HCT116 (cell line): ENCODE measurements around the gene LIM2. TPM values are rescaled to one million over a fixed set of nuclear protein-coding genes. Genes with fewer than 3 reads are reported as not detected.

Source experiments
- ATAC-seq: fragments of 200-7000 bp; cut with Tn5 transposase; 2 replicates; pipeline ENCODE4 v1.9.1; 2020; ENCODE audit warnings: mild to moderate bottlenecking, moderate library complexity
- BruUV-seq: library from RNA; stranded (reverse); fragments of 400-500 nt; replicated peaks from 2 replicates; lab custom pipeline; 2021; lab: Mats Ljungman, UMichigan
- CTCF ChIA-PET: fragments of 300-600 bp; sonication (Branson Sonifier 250); formaldehyde crosslinking; loops from one replicate; lab custom pipeline; 2021; ENCODE audit warnings: antibody characterized with exemption; lab: Charles Lee
- POLR2A ChIA-PET: fragments of 300-600, 350-600 bp; sonication (Branson Sonifier 250); formaldehyde crosslinking; loops from one replicate; lab custom pipeline; 2021; ENCODE audit warnings: antibody characterized with exemption; lab: Charles Lee
- RAD21 ChIA-PET, 2 experiments: fragments of 300-600 bp; sonication (Branson Sonifier 250); formaldehyde crosslinking; loops; one replicate each; lab custom pipeline; 2023; ENCODE audit warnings: low total read pairs in 2 of 2; ENCODE audit not compliant: uncharacterized antibody in 2 of 2, unreplicated experiment in 2 of 2, low non-redundant PET in 1 of 2; lab: Charles Lee
- DNase-seq: peaks from one replicate; pipeline ENCODE4 v3.0.0-alpha.2; 2010; ENCODE audit warnings: low read depth, low spot score
- H2AFZ ChIP-seq: fragments of 200-600 bp; shearing (Covaris generic), sonication (generic); 2 replicates; pipeline ENCODE4 v1.6.1; 2017; ENCODE audit warnings: low read depth, mixed run types, mixed read lengths, antibody characterized with exemption, low read length; ENCODE audit not compliant: poor library complexity, severe bottlenecking
- H3K27ac ChIP-seq: 2 replicates; pipeline ENCODE4 v1.5.1; 2012; ENCODE audit warnings: low read depth, low read length
- H3K27me3 ChIP-seq: fragments of 200-600 bp; sonication (generic); 2 replicates; pipeline ENCODE4 v1.6.1; 2016; ENCODE audit warnings: mixed run types, low read length, mixed read lengths; ENCODE audit not compliant: insufficient read depth
- H3K36me3 ChIP-seq, 2 experiments: fragments of 200-500 bp in 1 of 2; fragments of 200-600 bp in 1 of 2; sonication (Bioruptor generic) in 1 of 2; sonication (generic) in 1 of 2; 2 replicates each; pipeline versions ENCODE4 v1.5.1 to v1.6.1; 2014 to 2016; ENCODE audit warnings: low read length in 2 of 2, inconsistent platforms in 1 of 2, mixed read lengths in 1 of 2, mixed run types in 1 of 2; ENCODE audit not compliant: insufficient read depth in 2 of 2, control insufficient read depth in 1 of 2
- H3K4me1 ChIP-seq, 2 experiments: fragments of 200-600 bp in 1 of 2; sonication (generic) in 1 of 2; 2 replicates each; pipeline versions ENCODE4 v1.5.1 to v1.6.1; 2012 to 2017; ENCODE audit warnings: low read length in 2 of 2, inconsistent platforms in 1 of 2, mild to moderate bottlenecking in 1 of 2, mixed read lengths in 1 of 2, mixed run types in 1 of 2, moderate library complexity in 1 of 2; ENCODE audit not compliant: insufficient read depth in 2 of 2, control insufficient read depth in 1 of 2
- H3K4me2 ChIP-seq: fragments of 200-600 bp; sonication (generic); 2 replicates; pipeline ENCODE4 v1.6.1; 2017; ENCODE audit warnings: mixed run types, low read length, mixed read lengths
- H3K4me3 ChIP-seq, 2 experiments: fragments of 200-600 bp in 1 of 2; sonication (generic) in 1 of 2; replicated peaks in 1 of 2; 2 replicates each; pipeline ENCODE4 v1.5.1; 2011 to 2016; ENCODE audit warnings: low read length in 2 of 2, control low read depth in 1 of 2, low read depth in 1 of 2, mild to moderate bottlenecking in 1 of 2, mixed read lengths in 1 of 2, mixed run types in 1 of 2
- H3K79me2 ChIP-seq: fragments of 200-600 bp; sonication (generic); 2 replicates; pipeline ENCODE4 v1.6.1; 2017; ENCODE audit warnings: mild to moderate bottlenecking, mixed run types, low read length, moderate library complexity, mixed read lengths; ENCODE audit not compliant: insufficient read depth
- H3K9ac ChIP-seq: fragments of 200-600 bp; sonication (generic); 2 replicates; pipeline ENCODE4 v1.6.1; 2016; ENCODE audit warnings: low read length, mixed read lengths
- H3K9me2 ChIP-seq: fragments of 200-600 bp; sonication (generic), shearing (Covaris generic); 2 replicates; pipeline ENCODE4 v1.6.1; 2017; ENCODE audit warnings: mixed run types, mild to moderate bottlenecking, moderate library complexity; ENCODE audit not compliant: insufficient read depth
- H3K9me3 ChIP-seq, 2 experiments: fragments of 200-500 bp in 1 of 2; fragments of 200-600 bp in 1 of 2; sonication (Bioruptor generic) in 1 of 2; sonication (generic) in 1 of 2; 2 replicates each; pipeline ENCODE4 v1.6.1; 2014 to 2017; ENCODE audit warnings: low read length in 2 of 2, mixed read lengths in 2 of 2, inconsistent platforms in 1 of 2, low read depth in 1 of 2, mild to moderate bottlenecking in 1 of 2, mixed run types in 1 of 2, moderate library complexity in 1 of 2; ENCODE audit not compliant: control insufficient read depth in 1 of 2, insufficient read depth in 1 of 2
- H4K20me1 ChIP-seq: fragments of 200-600 bp; sonication (generic), shearing (Covaris generic); 2 replicates; pipeline ENCODE4 v1.6.1; 2017; ENCODE audit warnings: mixed run types, mild to moderate bottlenecking, moderate library complexity; ENCODE audit not compliant: insufficient read depth
- ATF3 ChIP-seq: IDR thresholded peaks from 2 replicates; pipeline ENCODE4 v1.6.1; 2012
- EGR1 ChIP-seq: IDR thresholded peaks from 2 replicates; pipeline ENCODE4 v1.6.1; 2012; ENCODE audit warnings: low read depth
- FOSL1 ChIP-seq: IDR thresholded peaks from 2 replicates; pipeline ENCODE4 v1.6.1; 2012; ENCODE audit warnings: low read depth
- MAX ChIP-seq: IDR thresholded peaks from 2 replicates; pipeline ENCODE4 v1.6.1; 2012
- RAD21 ChIP-seq: IDR thresholded peaks from 2 replicates; pipeline ENCODE4 v1.6.1; 2012; ENCODE audit warnings: low read depth, mild to moderate bottlenecking
- SRF ChIP-seq: IDR thresholded peaks from 2 replicates; pipeline ENCODE4 v1.6.1; 2012; ENCODE audit warnings: low read depth
- intact Hi-C: fragments of 100-400 bp; cut with micrococcal nuclease; formaldehyde crosslinking; loops from 2 replicates; pipeline ENCODE4 v1.10.0; 2022
- total RNA-seq: library from RNA; stranded (reverse); gene quantifications from one replicate; pipeline ENCODE4 v1.2.1, GENCODE V29; 2021; ENCODE audit not compliant: unreplicated experiment

Gene LIM2
- total RNA-seq, 1 experiment from 2014 or later: not detected

- Histone ChIP-seq H3K4me1 (peaks cover 2 to 10% of the 10 kb centered on the region in 2 experiments; a peak in 2 of 4 replicates), H3K79me2 (no peaks in the 10 kb centered on the region), H3K9ac (no peak overlapping the region), H3K36me3 (no peaks in the 10 kb centered on the region), H3K4me3 (no peak overlapping the region), H3K4me2 (no peak overlapping the region), H3K27ac (no peak overlapping the region), H3K9me2 (no peaks in the 10 kb centered on the region), H3K27me3 (no peaks in the 10 kb centered on the region), H3K9me3 (no peaks in the 10 kb centered on the region), H2AFZ (no peak overlapping the region), H4K20me1 (no peaks in the 10 kb centered on the region)
- DNase-seq: no peak
- POLR2A ChIA-PET: no interaction called here
- no TSS peak for BruUV-seq
- RAD21 ChIA-PET: no interaction called here
- no peak for ATAC-seq
- TF ChIP-seq EGR1 (no peak), SRF (no peak), ATF3 (no peak), FOSL1 (no peak), RAD21 (no peak)
- intact Hi-C loops: no loop called here
- CTCF ChIA-PET: no interaction called here
Observed at GRCh38 chr19:51331193-51331592, 56.6 kb downstream of the LIM2 start.

GRCh38 chr19:51330366-51330765, 57.4 kb downstream of the LIM2 start:
- no peaks in the 10 kb centered on the region for H3K27me3 ChIP-seq
- H4K20me1 ChIP-seq: no peaks in the 10 kb centered on the region
- no peaks in the 10 kb centered on the region for H3K79me2 ChIP-seq
- no peak overlapping the region for H3K4me2 ChIP-seq
- CTCF ChIA-PET: no interaction called here
- H3K36me3 ChIP-seq: no peaks in the 10 kb centered on the region
- H3K27ac ChIP-seq: no peak overlapping the region
- intact Hi-C loops: no loop called here
- no peaks in the 10 kb centered on the region for H3K9me3 ChIP-seq
- no peak for ATAC-seq
- peaks cover 2 to 10% of the 10 kb centered on the region in 2 experiments; a peak in 2 of 4 replicates for H3K4me1 ChIP-seq
- BruUV-seq: no TSS peak
- DNase-seq: no peak
- no peak overlapping the region for H2AFZ ChIP-seq
- POLR2A ChIA-PET: no interaction called here
- TF ChIP-seq FOSL1 (no peak), MAX (no peak)
- H3K9ac ChIP-seq: no peak overlapping the region
- no peak overlapping the region for H3K4me3 ChIP-seq
- RAD21 ChIA-PET: no interaction called here
- no peaks in the 10 kb centered on the region for H3K9me2 ChIP-seq

Other genes with a start within 250 kb of the LIM2 start
- gene SIGLEC7, start 245.7 kb downstream of the LIM2 start, total RNA-seq: not detected
- gene CD33, start 162.9 kb downstream of the LIM2 start, total RNA-seq: 3.1 TPM
- not detected for gene SIGLECL1, start 136.9 kb downstream of the LIM2 start, total RNA-seq
- not detected for gene IGLON5, start 76.3 kb downstream of the LIM2 start, total RNA-seq
- gene VSIG10L, start 45.8 kb downstream of the LIM2 start, total RNA-seq: 4.6 TPM
- 140 TPM for gene ETFB, start 21.6 kb downstream of the LIM2 start, total RNA-seq
- gene CLDND2, start 19.0 kb downstream of the LIM2 start, total RNA-seq: 1.8 TPM
- not detected for gene NKG7, start 15.3 kb downstream of the LIM2 start, total RNA-seq
- not detected for gene C19orf84, start 2.6 kb upstream of the LIM2 start, total RNA-seq
- gene SIGLEC10, start 29.7 kb upstream of the LIM2 start, total RNA-seq: not detected
- not detected for gene SIGLEC8, start 70.5 kb upstream of the LIM2 start, total RNA-seq
- gene CEACAM18, start 90.6 kb upstream of the LIM2 start, total RNA-seq: not detected
- not detected for gene SIGLEC12, start 113.8 kb upstream of the LIM2 start, total RNA-seq
- not detected for gene SIGLEC6, start 143.7 kb upstream of the LIM2 start, total RNA-seq
- gene ZNF175, start 183.3 kb upstream of the LIM2 start, total RNA-seq: 9.3 TPM
- not detected for gene SIGLEC5, start 242.4 kb upstream of the LIM2 start, total RNA-seq